ENCODE results near the gene HOXB6.

HOXB6 gene

DNA sequence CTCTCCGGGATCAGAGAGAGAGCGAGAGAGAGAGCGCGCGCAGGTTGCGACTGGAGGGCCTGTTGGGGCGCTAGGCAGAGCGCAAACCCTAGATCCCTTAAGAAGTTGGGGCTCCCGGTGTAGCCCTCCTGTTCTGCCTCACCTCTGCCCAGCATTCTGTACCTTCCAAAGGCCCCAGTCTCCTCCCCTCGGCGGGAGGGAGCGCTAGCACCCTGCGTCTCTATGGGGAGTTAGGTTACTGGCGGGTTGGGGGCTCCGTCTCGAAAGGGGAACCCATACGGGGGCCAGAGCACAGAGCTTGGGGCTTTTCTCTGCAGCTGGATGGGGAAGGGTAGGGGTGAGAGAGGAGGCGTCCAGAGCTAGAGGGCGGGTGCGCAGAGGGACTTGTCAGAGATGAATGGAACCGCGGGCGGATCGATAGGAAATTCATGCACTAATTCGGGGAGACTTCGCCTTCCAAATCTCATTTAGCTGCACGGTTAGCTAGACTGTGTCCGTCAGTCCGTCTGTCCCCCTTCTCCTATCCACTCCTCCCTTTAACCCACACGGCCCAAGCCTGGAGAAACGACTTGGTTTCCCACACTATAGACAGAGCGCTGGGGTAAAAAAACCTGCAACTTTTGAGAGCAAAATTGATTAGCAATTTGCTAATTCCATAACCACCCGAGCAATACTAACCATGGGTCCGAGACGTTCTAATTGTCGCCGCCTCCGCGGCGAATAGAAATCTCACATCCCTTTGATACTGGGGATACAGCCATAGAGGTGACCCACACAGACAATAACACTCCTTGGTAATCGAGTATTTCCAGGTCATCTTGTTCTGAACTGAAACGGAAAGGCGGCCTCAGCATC lies 25.9 kb downstream of the HOXB6 start:
- no peak for DNase-seq (ENCODE audit: low read depth)
- H3K4me3 ChIP-seq (ENCODE audit: low read depth, low read length), result no peak overlapping the region
- TF ChIP-seq, protein P1, sequence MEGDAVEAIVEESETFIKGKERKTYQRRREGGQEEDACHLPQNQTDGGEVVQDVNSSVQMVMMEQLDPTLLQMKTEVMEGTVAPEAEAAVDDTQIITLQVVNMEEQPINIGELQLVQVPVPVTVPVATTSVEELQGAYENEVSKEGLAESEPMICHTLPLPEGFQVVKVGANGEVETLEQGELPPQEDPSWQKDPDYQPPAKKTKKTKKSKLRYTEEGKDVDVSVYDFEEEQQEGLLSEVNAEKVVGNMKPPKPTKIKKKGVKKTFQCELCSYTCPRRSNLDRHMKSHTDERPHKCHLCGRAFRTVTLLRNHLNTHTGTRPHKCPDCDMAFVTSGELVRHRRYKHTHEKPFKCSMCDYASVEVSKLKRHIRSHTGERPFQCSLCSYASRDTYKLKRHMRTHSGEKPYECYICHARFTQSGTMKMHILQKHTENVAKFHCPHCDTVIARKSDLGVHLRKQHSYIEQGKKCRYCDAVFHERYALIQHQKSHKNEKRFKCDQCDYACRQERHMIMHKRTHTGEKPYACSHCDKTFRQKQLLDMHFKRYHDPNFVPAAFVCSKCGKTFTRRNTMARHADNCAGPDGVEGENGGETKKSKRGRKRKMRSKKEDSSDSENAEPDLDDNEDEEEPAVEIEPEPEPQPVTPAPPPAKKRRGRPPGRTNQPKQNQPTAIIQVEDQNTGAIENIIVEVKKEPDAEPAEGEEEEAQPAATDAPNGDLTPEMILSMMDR (conservative IDR thresholded peaks at IDR 0.05; ENCODE audit: low read depth, low read length), result no peak

DNA sequence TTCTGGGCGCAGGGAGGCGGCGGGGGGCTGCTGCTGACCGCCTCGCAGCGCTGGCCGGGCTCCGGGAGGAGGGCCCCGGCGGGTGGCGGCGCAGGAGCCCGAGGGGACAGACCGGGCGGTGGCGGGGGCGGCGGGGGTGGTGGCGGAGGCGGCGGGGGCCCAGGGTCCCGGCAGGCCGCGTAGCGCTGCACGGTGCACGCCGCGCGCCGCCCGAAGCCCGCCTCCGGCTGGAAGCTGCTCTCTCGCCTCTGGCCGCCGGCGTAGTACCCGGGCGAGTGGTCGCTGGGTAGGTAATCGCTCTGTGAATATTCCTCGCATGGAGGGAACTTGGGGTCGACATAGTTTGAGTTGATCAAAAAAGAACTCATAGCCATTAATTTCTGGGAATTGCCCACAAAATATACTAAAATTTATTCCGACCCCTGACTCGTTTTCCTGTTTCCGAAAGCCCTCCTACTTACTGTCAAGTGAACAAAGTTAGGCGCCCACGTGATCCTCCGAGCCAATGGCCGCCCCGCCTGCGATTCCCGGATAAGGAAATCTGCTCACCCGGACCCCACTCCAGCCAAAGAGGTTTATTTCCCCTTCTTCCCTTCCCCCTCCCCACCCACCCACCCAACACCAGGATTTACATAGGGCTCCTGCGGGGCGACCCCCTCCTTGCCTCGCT lies 26.7 kb downstream of the HOXB6 start, which contains the start of gene HOXB4:
HOXB4 (minus strand) TSS at position 405 of the 670 bp plus-strand sequence; CDS start at position 374, 31 bp downstream.
- TF ChIP-seq, protein P1 (conservative IDR thresholded peaks at IDR 0.05; ENCODE audit: low read depth, low read length), result no peak
- H3K4me3 ChIP-seq (ENCODE audit: low read depth, low read length), result no peak within 1 kb of the TSS
- DNase-seq (ENCODE audit: low read depth), result no peak

GRCh38 chr17:48577330-48577945 lies 27.3 kb downstream of the HOXB6 start:
- DNase-seq (ENCODE audit: low read depth), result no peak
- no peak overlapping the region for H3K4me3 ChIP-seq (ENCODE audit: low read depth, low read length)
- TF ChIP-seq, protein P1 (conservative IDR thresholded peaks at IDR 0.05; ENCODE audit: low read depth, low read length), result no peak

GRCh38 chr17:48576479-48577309 lies 28.1 kb downstream of the HOXB6 start:
- TF ChIP-seq, protein P1 (conservative IDR thresholded peaks at IDR 0.05; ENCODE audit: low read depth, low read length), result no peak
- DNase-seq (ENCODE audit: low read depth), result no peak
- no peak overlapping the region for H3K4me3 ChIP-seq (ENCODE audit: low read depth, low read length)

DNA sequence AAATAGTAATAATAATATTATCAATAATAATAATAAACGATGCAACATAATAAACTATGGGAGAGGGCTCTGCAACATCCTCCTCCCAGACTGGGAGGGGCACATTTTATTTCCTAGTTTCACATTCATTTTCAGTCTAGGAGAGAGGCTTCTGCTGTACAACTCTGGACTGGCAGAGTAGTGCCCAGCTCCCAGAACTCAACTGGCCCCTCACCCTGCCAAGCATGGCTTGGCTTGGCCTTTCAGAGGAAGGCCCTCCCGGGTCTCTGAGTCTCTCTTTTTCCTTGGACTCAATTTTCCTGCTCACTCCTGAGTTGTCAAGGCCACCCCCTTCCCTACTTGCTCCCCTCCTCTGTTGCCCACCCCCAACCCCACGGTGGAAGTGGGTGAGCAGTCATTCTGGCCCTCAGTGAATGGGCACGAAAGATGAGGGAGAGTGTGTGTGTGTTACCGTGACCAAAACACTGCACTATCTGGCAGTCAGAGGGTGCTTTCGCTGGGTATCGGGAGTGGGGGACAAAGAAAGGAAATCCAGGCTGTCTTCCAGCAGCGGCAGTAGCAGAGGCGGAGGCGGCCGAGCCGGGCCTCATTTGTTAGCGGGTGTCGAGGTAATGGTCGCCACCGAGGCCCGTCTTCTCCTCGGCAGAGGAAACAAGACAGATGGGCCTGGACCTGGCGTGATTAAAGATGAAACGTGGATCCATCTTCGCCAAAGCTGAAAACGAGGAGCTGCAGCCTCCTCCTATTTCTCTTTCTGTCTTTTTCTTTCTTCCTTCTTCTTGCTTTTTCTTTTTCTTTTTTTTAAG lies 28.9 kb downstream of the HOXB6 start:
- TF ChIP-seq, protein P1 (conservative IDR thresholded peaks at IDR 0.05; ENCODE audit: low read depth, low read length), result no peak
- no peak for DNase-seq (ENCODE audit: low read depth)
- H3K4me3 ChIP-seq (ENCODE audit: low read depth, low read length), result no peak overlapping the region

Measured in choroid plexus epithelial cell (primary cell).